ENCODE measurements around the gene KRTAP8-1. TPM values are rescaled to one million over a fixed set of nuclear protein-coding genes. Genes with fewer than 3 reads are reported as not detected.

The KRTAP8-1 gene
- total RNA-seq, 6 experiments from 2014 or later: not detected

DNA sequence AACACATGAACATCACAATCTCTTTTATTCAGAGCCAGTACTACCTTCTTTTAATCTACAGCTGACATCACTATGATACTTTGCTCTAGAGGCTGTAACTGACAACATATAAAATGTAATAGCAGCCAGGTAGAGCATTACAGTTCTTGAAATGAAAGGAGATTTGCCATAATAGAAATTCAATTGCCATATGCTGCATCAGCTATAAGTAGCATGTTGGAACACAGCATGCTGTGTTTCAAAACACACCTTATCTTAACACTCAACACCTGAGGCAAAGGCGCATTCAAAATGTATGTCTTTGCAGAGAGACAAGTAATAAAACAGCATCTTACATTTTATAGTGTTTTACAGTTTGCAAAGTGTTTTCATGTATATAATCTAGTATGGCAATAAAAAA, 33.8 kb downstream of the KRTAP8-1 start:
- Mint-ChIP-seq H3K4me3 (no peak overlapping the region), H3K27ac (no peak overlapping the region), H3K36me3 (ENCODE audit: low read depth) (peaks cover 8% of the 10 kb centered on the region; the same call in 1 of the 2 replicates), H3K27me3 (ENCODE audit: insufficient read depth) (no peaks in the 10 kb centered on the region), H3K9me3 (peaks cover 47% of the 10 kb centered on the region), H3K4me1 (ENCODE audit: low read depth) (no peaks in the 10 kb centered on the region)
- TF ChIP-seq CTCF (IDR thresholded peaks at IDR 0.05): no peak
- no peak for DNase-seq

GRCh38 chr21:30769724-30770431, 43.2 kb downstream of the KRTAP8-1 start:
- H3K27ac Mint-ChIP-seq: no peak overlapping the region
- DNase-seq: no peak
- no peaks in the 10 kb centered on the region for H3K27me3 Mint-ChIP-seq (ENCODE audit: insufficient read depth)
- H3K36me3 Mint-ChIP-seq (ENCODE audit: low read depth): 0 out of 2 replicates have a peak, but pooled peaks cover under 1% of the 10 kb centered on the region
- no peak for TF ChIP-seq CTCF (IDR thresholded peaks at IDR 0.05)
- peaks cover 42% of the 10 kb centered on the region for H3K9me3 Mint-ChIP-seq
- no peak overlapping the region for H3K4me3 Mint-ChIP-seq
- no peaks in the 10 kb centered on the region for H3K4me1 Mint-ChIP-seq (ENCODE audit: low read depth)

Other genes starting within 250 kb of the KRTAP8-1 start
- gene KRTAP22-2, start 222.9 kb downstream of the KRTAP8-1 start, total RNA-seq (2021; fragmentation: NEBNext Ultra II Directional; extraction: Animal tissue kit (Norgen Biotek cat#: 25700)): not detected
- not detected for gene KRTAP6-3, start 220.8 kb downstream of the KRTAP8-1 start, total RNA-seq (2021; fragmentation: NEBNext Ultra II Directional; extraction: Animal tissue kit (Norgen Biotek cat#: 25700))
- not detected for gene KRTAP6-2, start 214.4 kb downstream of the KRTAP8-1 start, total RNA-seq (2021; fragmentation: NEBNext Ultra II Directional; extraction: Animal tissue kit (Norgen Biotek cat#: 25700))
- not detected for gene KRTAP22-1, start 212.2 kb downstream of the KRTAP8-1 start, total RNA-seq (2021; fragmentation: NEBNext Ultra II Directional; extraction: Animal tissue kit (Norgen Biotek cat#: 25700))
- not detected for gene KRTAP6-1, start 199.3 kb downstream of the KRTAP8-1 start, total RNA-seq (2021; fragmentation: NEBNext Ultra II Directional; extraction: Animal tissue kit (Norgen Biotek cat#: 25700))
- gene KRTAP20-1, start 196.8 kb downstream of the KRTAP8-1 start, total RNA-seq (2021; fragmentation: NEBNext Ultra II Directional; extraction: Animal tissue kit (Norgen Biotek cat#: 25700)): not detected
- not detected for gene KRTAP20-4, start 192.6 kb downstream of the KRTAP8-1 start, total RNA-seq (2021; fragmentation: NEBNext Ultra II Directional; extraction: Animal tissue kit (Norgen Biotek cat#: 25700))
- gene KRTAP20-2, start 178.1 kb downstream of the KRTAP8-1 start, total RNA-seq (2021; fragmentation: NEBNext Ultra II Directional; extraction: Animal tissue kit (Norgen Biotek cat#: 25700)): not detected
- not detected for gene KRTAP20-3, start 170.4 kb downstream of the KRTAP8-1 start, total RNA-seq (2021; fragmentation: NEBNext Ultra II Directional; extraction: Animal tissue kit (Norgen Biotek cat#: 25700))
- gene KRTAP21-3, start 94.5 kb downstream of the KRTAP8-1 start, total RNA-seq (2021; fragmentation: NEBNext Ultra II Directional; extraction: Animal tissue kit (Norgen Biotek cat#: 25700)): not detected
- not detected for gene KRTAP21-2, start 66.0 kb downstream of the KRTAP8-1 start, total RNA-seq (2021; fragmentation: NEBNext Ultra II Directional; extraction: Animal tissue kit (Norgen Biotek cat#: 25700))
- gene KRTAP21-1, start 57.8 kb downstream of the KRTAP8-1 start, total RNA-seq (2021; fragmentation: NEBNext Ultra II Directional; extraction: Animal tissue kit (Norgen Biotek cat#: 25700)): not detected
- gene KRTAP7-1, start 16.5 kb upstream of the KRTAP8-1 start, total RNA-seq (2021; fragmentation: NEBNext Ultra II Directional; extraction: Animal tissue kit (Norgen Biotek cat#: 25700)): not detected
- gene KRTAP11-1, start 68.3 kb upstream of the KRTAP8-1 start, total RNA-seq (2021; fragmentation: NEBNext Ultra II Directional; extraction: Animal tissue kit (Norgen Biotek cat#: 25700)): not detected
- gene KRTAP19-8, start 225.2 kb upstream of the KRTAP8-1 start, total RNA-seq (2021; fragmentation: NEBNext Ultra II Directional; extraction: Animal tissue kit (Norgen Biotek cat#: 25700)): not detected